Measurements from ENCODE around the gene S100A14. TPM values are rescaled to one million over a fixed set of nuclear protein-coding genes. Genes with fewer than 3 reads are reported as not detected.
A peak's percentile ranks its signal among the peaks of the same experiment; 100 is the strongest.

The S100A14 gene
- total and polyA plus RNA-seq, 2 of the 4 experiments (the other 2 are of a cell fraction), result 0.10 TPM; not detected in 1

GRCh38 chr1:153612755-153613331 is 3.3 kb downstream of the S100A14 start, which contains the start of gene S100A16:
TSS of gene S100A16 (minus strand) at chr1:153613137. CDS start at chr1:153608151, 4,986 bp downstream.
- peak within 1 kb of the TSS; percentile 90 for H3K4ac ChIP-seq (ENCODE audit: low read depth, low read length)
- peaks cover 16% of the 10 kb centered on the region for H3K9me1 ChIP-seq (ENCODE audit: insufficient read depth, low read length)
- peak within 1 kb of the TSS; percentile 99 for H3K9ac ChIP-seq (ENCODE audit: low read depth, low read length)
- H3K4me2 ChIP-seq (ENCODE audit: low read depth, low read length), result peak within 1 kb of the TSS; percentile 94
- 0% methylated on average over 2 of the region's 9 CpGs; no CpG with 5 or more reads in 1 of the 2 experiments for WGBS, 2 experiments (ENCODE audit: extremely low coverage in 2 of 2, insufficient read length in 1 of 2)
- peak within 1 kb of the TSS; percentile 90 for H2BK5ac ChIP-seq (ENCODE audit: low read depth, low read length, poor library complexity, severe bottlenecking)
- DNase-seq, result peak; percentile 61
- H4K5ac ChIP-seq (ENCODE audit: low read depth, low read length), result peak within 1 kb of the TSS; percentile 88
- ChIA-PET POLR2A (ENCODE audit: unreplicated experiment) (interaction anchor here (0.5 to 1.5 kb wide), 3 partner anchors 14 to 170 kb away, joined by 3 to 10 read pairs (median 6); partner anchors contain the start of gene S100A13), CTCF (interaction anchor here (0.7 to 3.3 kb wide), 5 partner anchors 9 to 79 kb away, joined by 3 to 18 read pairs (median 4); partner anchors contain the start of genes S100A1 and S100A13)
- H2AFZ ChIP-seq (replicated peaks; ENCODE audit: low read length, poor library complexity), result peak within 1 kb of the TSS; percentile 75
- H4K20me1 ChIP-seq (ENCODE audit: insufficient read depth, low read length), result peaks cover 11% of the 10 kb centered on the region; the same call in 1 of the 2 replicates
- H3K56ac ChIP-seq (ENCODE audit: extremely low read depth, insufficient read depth, low read length), result peak within 1 kb of the TSS; percentile 75; the same call in 1 of the 2 replicates
- peaks cover 43% of the 10 kb centered on the region for H3K4me1 ChIP-seq (ENCODE audit: control insufficient read depth, insufficient read depth, low read length)
- peak within 1 kb of the TSS; percentile 95 for H3K27ac ChIP-seq (ENCODE audit: insufficient read depth, low read length)
- in situ Hi-C loops (cut with MboI; ENCODE audit: low sequenced_read_pairs) (no loop called here), intact Hi-C loops (cut with micrococcal nuclease) (loop anchor here (2.0 kb wide), 1 partner anchor 40 kb away; no protein-coding TSS in a partner anchor), dilution Hi-C loops (cut with HindIII; ENCODE audit: low sequenced_read_pairs, unreplicated experiment) (no loop called here)
- H2BK20ac ChIP-seq (ENCODE audit: low read depth, low read length), result peak within 1 kb of the TSS; percentile 63
- peak within 1 kb of the TSS; percentile 61; the same call in 2 of the 3 replicates for H2BK15ac ChIP-seq (ENCODE audit: low read depth, low read length)
- H2AK9ac ChIP-seq (replicated peaks; ENCODE audit: low read depth, low read length, poor library complexity), result peak within 1 kb of the TSS; percentile 99
- TF ChIP-seq RFX5 (IDR thresholded peaks at IDR 0.05; ENCODE audit: low read depth, low read length) (no peak), MAZ (IDR thresholded peaks at IDR 0.05; ENCODE audit: borderline replicate concordance, low read depth, low read length) (peak; percentile 67; the same call in 1 of the 2 replicates), POLR2A (IDR thresholded peaks at IDR 0.05; ENCODE audit: low read depth, low read length) (peak; percentile 75), MAFK (IDR thresholded peaks at IDR 0.05; ENCODE audit: low read depth, low read length) (no peak), SMC3 (IDR thresholded peaks at IDR 0.05; ENCODE audit: low read depth, low read length) (no peak), RAD21 (IDR thresholded peaks at IDR 0.05; ENCODE audit: low read length) (0 out of 2 replicates have a peak, but pooled peaks have one; percentile 14)
- TF ChIP-seq, protein P1, sequence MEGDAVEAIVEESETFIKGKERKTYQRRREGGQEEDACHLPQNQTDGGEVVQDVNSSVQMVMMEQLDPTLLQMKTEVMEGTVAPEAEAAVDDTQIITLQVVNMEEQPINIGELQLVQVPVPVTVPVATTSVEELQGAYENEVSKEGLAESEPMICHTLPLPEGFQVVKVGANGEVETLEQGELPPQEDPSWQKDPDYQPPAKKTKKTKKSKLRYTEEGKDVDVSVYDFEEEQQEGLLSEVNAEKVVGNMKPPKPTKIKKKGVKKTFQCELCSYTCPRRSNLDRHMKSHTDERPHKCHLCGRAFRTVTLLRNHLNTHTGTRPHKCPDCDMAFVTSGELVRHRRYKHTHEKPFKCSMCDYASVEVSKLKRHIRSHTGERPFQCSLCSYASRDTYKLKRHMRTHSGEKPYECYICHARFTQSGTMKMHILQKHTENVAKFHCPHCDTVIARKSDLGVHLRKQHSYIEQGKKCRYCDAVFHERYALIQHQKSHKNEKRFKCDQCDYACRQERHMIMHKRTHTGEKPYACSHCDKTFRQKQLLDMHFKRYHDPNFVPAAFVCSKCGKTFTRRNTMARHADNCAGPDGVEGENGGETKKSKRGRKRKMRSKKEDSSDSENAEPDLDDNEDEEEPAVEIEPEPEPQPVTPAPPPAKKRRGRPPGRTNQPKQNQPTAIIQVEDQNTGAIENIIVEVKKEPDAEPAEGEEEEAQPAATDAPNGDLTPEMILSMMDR (conservative IDR thresholded peaks at IDR 0.05; ENCODE audit: low read depth, low read length), result no peak
- H4K8ac ChIP-seq (ENCODE audit: low read depth in 2 of 2, low read length in 2 of 2), result peak within 1 kb of the TSS; percentile 79 to 82
- H3K79me1 ChIP-seq (ENCODE audit: low read depth in 1 of 2, low read length in 2 of 2), result peaks cover 14 to 48% of the 10 kb centered on the region in 2 experiments
- no TSS peak for BruUV-seq (replicated peaks)
- H2BK120ac ChIP-seq (ENCODE audit: low read depth, low read length), result peak within 1 kb of the TSS; percentile 76
- peaks cover 3% of the 10 kb centered on the region for H3K36me3 ChIP-seq (ENCODE audit: control insufficient read depth, insufficient read depth, low read length)
- peak within 1 kb of the TSS; percentile 93 for H3K14ac ChIP-seq (replicated peaks; ENCODE audit: low read depth, low read length)
- ATAC-seq (ENCODE audit: low read depth), result peak; percentile 76
- no peaks in the 10 kb centered on the region for H3K27me3 ChIP-seq (ENCODE audit: control insufficient read depth, insufficient read depth, low read length)
- peak within 1 kb of the TSS; percentile 88 for H4K91ac ChIP-seq (ENCODE audit: insufficient read depth, low read depth, low read length)
- peak within 1 kb of the TSS; percentile 96 for H3K4me3 ChIP-seq (ENCODE audit: insufficient read depth, low read depth, low read length)
- no peaks in the 10 kb centered on the region for H3K9me3 ChIP-seq (ENCODE audit: control insufficient read depth, insufficient read depth, low read length)
- H2AK5ac ChIP-seq (ENCODE audit: low read depth, low read length), result peak within 1 kb of the TSS; percentile 92
- peak within 1 kb of the TSS; percentile 93 for H3K23ac ChIP-seq (ENCODE audit: low read depth, low read length)
- peak within 1 kb of the TSS; percentile 69 for H3K18ac ChIP-seq (ENCODE audit: low read depth, low read length)
